HG03066 (cell line): ENCODE results near the gene VAC14.
"Not testable (repeated sequence)": the region's sequence is repeated elsewhere in the genome, so short reads cannot be mapped to it uniquely, and the experiment has no call there.

Source experiments
- ATAC-seq: cut with Tn5 transposase; IDR thresholded peaks from one replicate; pipeline ENCODE4 v1.9.1; 2021; ENCODE audit warnings: low read depth; ENCODE audit not compliant: unreplicated experiment

VAC14 gene

DNA sequence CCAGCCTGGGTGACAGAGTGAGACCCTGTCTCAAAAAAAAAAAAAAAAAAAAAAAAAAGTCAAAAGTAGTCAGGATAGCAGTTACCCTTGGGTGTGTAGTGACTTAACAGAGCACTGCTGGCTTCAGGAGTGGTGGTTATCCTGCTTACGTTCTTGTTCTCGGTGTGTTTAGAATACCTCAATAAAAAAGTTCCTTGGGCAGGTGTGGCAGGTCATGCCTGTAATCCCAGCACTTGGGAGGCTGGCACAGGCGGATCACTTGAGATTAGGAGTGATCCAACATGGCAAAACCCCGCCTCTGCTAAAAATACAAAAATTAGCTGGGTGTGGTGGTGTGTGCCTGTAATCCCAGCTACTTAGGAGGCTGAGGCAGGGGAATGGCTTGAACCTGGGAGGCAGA, 130.0 kb downstream of the VAC14 start:
- ATAC-seq: not testable (repeated sequence)

DNA sequence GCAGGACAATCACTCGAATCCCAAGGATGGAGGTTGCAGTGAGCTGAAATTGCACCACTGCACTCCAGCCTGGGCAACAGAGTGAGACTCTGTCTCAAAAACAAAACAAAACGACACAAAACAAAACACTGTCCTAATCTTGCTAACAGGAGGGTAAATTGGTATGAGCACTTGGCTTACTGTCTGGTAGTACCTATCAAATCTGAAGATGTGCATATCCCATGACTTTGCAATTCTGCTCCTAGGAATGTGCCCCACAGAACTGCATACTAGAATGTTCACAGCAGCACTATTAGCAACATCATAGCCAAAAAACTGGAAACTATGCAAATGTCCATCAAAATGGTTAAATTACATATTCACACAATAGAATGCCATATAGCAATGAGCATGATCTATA, 130.8 kb downstream of the VAC14 start:
- ATAC-seq: no peak

DNA sequence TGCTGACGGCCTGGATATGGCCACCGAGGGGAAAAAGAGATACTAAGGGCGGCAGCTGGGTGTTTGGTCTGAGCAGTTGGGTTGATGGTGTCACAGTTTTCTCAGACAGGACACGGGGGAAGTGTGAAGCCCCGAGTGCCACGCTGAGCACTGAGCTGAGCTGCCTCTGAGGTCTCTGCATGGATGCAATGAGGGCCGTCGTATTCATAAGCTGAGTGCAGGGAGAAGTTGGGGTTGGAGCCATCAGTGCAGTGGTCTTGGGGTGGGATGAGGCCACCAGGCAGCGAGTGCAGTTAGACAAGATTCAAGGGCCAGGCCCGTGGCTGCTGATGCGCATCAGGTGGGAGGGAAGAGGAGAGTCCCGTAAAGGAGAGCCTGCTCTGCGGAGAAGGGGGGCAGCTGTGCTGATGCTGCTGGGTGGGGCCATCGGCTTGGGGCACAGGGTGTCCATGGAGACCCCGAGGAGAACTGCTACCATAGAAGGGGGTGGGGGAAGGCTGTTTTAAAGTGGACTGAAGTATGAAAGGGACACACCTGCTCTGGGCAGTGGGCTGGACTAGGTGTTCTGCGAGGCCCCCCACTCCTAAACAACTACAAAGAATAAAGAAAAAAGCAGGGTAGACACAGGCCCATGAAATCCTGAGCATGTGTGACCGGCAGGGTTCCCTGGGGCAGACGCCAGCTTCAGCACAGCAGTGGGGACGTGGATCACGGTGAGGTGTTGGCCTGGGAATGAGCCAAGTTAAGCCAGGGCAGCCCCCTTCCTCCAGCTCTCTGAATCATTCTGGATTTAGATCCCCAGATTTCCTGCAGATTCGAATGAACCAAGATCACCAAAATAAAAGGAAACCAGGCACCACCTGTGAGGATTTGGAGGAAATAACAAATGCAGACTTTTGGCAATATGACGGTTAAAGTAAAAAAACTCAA, 134.9 kb downstream of the VAC14 start:
- no peak for ATAC-seq

DNA sequence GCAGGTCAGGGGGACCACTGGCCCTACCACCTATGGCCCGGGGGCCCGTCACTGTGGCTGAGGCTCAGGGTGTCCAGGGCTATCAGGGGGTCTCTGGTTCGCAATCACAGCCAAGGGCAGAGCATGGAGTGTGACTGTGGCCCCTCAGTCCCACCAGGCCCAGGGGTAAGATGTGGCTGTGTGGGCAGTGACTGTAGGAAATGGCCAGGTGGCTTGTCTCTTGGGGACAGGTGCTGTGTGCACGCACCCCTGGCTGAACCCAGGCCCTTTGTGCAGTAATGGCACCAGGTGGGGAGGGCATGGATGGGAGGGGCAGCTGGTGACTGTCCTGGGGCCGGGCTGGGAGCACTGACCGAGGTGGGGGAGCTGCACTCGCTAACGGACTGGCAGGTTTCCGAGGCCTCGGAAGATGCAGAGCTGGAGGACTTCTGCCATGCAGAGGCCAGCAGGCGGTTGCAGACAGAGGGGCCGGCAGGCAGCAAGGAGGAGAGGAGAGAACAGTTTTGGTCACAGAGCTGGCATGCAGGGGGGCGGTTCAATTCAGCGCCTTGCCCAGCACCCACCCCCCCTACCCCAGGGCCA, 135.8 kb downstream of the VAC14 start:
- no peak for ATAC-seq

DNA sequence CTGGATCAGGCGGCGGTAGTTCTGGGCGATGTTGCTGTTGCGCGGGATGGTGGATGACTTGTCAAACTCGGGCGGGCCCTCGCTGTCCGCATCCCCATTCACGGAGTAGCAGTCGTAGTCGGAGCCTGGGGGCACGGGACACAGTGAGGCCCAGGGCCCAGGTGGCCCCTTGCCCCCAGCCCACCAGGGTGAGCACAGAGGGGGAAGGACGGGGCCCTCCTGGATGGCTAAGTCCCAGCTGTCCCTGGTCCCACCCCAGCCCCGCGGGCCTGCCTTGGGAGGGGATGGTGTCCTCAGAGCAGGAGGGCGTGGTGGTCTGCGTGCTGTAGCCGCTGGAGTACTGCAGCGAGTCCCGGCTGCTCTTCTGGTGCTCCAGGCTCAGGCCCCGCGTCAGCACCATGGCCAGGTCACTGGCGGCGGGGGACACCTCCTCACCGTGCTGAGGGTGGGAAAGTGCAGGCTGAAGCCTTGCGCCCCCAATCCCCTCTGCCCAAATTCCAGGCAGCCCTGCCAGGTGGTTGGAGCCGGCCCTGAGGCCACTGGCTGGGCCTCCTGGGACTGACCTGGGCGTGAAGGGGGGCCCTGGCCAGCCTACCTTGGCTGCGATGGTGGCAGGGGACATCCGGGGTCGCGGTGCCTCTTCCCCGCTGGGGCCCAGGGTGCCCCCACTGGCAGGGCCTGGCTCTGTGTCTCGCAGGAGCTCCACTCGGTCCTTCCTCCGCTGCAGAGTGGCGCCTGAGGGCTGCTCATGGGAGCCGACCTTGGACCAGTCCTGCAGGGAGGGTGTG, 136.4 kb downstream of the VAC14 start:
- ATAC-seq: no peak

DNA sequence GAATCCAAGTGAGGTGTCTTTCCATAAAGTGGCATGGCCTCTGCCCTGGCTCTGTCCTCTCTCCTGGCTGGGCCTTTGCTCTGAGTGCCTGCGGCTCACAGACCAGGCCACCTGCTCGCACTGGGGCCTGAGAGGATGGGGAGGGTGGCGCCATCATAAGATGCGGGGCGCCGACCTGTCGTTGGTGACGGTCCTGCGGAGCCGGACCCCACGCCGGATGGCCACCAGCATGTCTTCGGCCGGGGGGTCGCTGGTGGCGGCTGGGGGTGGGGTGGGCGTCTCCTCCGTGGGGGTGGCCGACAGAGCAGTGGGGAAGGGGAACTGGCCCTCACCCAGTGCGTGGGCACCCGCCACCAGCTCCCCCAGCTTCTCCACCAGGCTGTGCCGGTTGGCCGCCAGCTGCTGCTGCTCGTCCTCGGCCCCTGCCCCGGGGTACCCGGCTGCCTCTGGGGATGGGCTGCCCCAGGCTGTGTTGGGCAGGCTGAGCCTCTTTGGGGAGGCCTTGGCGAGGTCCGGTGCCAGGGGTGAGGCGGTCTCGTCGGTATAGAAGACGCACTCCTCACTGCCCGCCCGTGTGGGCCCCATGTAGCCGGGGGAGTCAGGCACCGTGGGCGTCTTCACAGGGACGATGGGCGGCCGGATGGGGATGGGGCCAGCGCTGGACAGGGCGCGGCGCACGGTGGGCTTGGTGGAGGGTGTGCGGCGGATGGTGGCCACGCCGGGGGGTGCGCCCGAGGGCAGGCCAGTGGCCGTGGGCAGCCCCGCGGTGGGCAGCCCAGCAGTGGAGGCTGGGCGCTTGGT, 137.2 kb downstream of the VAC14 start:
- no peak for ATAC-seq

DNA sequence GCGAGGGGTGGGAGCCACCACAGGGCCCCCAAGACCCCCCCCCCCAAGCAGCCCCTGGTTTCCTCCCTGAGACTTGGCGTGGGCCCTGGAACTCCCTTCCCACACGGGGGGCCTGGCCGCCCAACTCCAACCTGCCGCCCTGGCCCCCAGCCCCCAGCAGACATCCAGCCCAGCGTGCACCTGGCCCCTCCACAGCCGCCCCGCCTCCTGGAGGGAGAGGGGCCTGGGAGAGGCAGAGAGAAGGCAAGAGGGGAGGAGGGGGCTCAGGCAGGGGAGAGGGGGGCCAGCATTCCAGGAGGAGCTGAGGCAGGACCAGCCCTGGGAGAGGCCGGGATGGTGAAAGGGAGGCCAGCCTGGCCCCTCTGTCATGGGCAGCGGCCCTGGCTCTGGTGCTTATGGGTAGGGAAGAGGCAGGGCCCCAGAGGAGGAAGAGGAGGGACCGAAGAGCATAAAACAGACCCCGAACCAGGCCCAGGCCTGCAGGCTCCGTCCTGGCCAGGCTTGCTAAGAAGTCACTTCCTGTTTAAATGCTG, 137.9 kb downstream of the VAC14 start:
- no peak for ATAC-seq

DNA sequence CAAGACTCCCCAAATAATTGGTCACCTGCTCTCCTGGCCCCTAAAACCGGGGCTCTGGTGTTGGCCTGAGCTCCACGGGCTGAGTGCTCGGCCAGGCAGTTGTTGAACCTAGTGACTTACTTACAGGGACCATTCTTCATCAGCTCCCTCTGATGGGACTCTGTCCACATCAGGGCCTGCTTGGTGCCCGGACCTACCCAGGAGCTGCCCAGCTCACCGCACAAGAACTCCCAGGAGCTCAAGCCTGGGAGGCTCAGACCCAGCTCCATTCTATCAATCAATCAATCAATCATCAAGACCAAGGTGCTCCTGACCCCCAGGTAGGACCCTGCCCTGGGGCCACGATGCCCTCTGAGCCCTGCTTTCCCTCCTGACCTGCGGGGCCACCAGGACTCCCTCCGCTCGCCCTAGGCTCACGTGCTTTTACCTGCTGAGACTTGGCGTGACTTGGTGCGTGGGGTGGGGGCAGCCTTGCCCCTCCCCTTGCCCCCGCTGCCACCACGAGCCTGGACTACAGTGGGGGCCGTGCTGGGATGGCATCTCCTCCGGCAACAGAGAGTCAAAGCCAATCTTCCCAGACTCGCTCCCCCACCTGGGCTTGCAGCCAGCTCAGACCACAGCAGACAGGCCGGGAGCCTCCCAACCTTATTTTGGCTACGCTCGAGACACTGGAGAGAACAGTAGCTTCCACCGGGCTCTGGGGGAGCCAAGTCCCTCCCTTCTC, 138.9 kb downstream of the VAC14 start:
- ATAC-seq: no peak

DNA sequence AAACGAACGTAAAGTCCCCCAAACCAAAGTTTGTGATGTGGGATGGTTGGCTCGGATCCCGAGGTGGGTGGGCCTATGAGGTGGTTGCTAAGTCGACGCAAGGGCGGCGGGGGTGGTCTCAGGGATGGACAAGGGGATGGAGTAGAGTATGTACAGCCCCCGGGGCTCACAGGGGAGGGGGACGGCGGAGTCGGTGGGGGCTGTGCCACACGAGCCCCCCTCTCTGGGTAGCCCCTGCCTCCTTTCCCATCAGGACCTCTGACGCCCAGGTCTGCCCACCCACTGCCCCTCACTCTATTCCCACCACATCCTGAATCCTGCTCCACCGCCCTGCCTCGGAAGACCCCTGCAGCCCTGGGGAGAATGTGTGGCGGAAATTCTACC, 139.4 kb downstream of the VAC14 start:
- ATAC-seq: no peak

DNA sequence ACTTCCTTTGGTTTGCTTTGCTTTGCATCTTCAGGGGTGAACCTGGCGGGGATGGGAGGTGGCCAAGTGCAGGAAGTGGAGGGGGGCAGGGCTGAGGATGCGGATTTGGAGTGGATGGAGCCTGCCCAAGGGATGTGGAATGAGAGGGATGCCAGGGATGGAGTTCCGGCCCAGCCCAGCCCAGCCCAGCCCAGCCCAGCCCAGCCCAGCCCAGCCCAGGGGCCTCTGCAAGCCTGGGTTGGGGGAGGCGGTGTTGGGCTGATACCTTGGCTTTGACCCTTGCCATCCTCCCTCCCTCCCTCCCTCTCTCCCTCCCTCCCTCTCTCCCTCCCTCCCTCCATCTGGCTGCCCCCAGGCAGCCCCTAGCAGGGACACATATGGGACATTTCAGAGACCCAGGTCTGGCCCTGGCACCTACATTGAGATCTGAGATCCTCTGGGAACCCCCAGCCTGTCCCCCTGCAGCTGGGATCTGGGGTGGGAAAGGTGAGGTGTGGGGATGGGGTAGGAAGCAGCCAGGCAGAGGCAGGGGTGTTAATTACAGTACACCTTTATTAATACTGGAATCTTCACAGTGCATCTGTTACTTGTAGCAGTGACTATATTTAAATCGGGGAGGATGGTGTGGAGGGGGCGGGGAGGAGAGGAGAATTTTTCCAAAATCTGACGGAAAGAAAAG, 140.1 kb downstream of the VAC14 start:
- ATAC-seq: no peak

DNA sequence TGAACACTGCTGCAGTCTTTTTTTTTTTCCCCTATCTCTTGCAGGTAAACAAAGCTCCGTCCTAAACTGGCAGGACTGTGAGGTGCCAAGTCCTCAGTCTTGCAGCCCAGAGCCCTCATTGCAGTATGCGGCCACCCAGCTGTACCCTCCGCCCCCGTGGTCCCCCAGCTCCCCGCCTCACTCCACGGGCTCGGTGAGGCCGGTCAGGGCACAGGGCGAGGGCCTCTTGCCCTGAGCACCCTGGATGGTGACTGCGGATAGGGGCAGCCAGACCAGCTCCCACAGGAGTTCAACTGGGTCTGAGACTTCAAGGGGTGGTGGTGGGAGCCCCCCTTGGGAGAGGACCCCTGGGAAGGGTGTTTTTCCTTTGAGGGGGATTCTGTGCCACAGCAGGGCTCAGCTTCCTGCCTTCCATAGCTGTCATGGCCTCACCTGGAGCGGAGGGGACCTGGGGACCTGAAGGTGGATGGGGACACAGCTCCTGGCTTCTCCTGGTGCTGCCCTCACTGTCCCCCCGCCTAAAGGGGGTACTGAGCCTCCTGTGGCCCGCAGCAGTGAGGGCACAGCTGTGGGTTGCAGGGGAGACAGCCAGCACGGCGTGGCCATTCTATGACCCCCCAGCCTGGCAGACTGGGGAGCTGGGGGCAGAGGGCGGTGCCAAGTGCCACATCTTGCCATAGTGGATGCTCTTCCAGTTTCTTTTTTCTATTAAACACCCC, 140.8 kb downstream of the VAC14 start:
- ATAC-seq: no peak

DNA sequence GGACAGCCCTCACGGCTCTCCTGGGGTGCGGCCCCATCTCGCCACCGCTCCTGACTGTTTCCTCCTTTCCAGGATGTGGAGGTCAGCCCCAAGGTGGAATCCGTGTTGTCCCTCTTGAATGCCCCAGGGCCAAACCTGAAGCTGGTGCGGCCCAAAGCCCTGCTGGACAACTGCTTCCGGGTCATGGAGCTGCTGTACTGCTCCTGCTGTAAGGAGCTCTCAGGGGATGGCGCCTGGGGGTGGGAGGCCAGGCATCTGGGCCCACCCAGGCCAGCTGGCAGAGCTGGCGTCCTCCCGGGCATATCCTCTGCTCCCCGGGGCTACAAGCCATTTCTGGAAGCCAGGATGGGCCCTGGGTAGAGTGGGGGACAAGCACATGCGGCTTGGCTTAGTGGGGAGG, 141.4 kb downstream of the VAC14 start:
- ATAC-seq: no peak

DNA sequence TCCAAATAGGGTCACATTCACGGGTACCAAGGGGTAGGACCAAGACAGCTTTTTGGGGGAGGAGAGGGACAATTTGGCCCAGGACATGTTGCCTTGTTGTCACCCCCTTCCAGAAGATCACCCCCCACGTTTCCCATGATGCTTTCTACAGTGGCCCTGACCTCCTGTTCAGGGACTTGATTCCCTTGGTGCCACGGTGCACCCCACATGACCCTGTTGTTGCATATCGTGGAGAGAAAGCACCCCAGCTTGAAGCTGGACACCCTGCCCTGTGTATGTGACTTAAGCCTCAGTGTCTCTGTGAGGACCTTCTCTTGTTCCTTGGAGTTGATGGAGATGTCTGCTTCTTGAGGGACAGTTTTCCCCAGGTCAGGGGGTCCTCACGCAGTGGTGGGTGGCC, 142.0 kb downstream of the VAC14 start:
- ATAC-seq: no peak

DNA sequence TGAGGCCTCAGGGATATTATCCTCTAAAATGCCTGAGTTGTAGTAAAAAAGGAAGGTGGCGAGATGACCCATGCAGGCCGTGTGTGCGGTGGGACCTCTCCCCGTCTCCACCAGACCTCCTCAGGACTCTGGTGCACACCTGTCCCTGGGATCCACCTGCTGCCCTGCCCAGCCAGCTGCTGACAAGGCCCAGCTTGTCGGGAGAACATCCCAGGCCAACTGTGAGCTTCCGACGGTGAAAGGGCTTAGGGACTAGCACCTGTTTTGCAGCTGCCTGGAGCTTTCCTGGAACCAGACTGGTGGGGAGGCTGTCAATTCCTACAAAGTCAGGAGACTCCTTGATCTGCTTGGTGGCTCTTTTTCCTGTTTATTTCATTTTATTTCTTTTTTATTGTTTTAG, 143.0 kb downstream of the VAC14 start:
- ATAC-seq: no peak

DNA sequence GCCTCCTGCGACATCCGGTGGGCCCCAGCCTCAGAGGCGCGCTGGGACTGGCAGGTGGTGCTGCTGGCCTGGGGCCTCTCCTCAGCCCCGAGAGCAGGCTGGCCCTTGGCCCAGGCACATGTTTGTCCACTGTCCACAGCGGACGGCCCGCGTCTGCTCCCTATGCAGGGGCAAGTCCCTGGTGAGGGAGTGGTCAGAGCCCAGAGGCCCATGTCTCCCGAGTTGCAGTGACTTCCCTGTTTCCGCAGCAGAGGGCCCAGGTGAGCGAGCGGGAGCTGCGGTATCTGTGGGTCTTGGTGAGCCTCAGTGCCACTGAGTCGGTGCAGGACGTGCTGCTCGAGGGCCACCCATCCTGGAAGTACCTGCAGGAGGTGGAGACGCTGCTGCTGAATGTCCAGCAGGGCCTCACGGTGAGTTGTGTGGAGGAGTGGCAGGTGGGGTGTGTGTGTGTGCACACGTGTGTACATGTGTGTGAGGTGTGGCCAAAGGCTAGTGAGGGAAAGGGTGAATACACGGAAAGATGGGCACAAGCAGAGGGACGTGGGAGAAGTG, 144.2 kb downstream of the VAC14 start:
- ATAC-seq: no peak

DNA sequence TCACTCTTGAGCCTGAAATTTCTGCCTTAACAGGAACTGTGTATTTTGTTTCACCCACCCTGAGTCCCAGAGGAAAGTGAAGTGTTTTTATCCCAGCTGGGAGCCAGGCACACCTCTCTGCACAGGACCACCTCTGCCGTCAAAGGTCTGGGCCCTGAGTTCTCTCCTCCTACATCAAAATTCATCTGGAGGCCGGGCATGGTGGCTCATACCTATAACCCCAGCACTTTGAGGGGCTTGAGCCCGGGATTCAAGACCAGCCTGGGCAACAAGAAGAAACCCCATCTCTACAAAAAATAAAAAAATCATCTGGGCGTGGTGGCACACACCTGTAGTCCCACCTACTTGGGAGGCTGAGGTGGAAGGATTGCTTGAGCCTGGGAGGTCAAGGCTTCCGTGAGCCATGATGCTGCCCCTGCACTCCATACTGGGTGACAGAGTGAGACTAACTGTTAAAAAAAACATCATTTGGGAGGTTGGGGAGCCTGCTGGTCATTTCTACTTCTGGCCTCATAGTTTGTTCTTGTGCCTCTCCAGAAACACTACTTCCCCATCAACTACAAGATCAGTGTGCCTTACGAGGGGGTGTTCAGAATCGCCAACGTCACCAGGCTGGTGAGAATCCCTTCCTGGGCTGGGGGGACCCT, 144.8 kb downstream of the VAC14 start:
- no peak for ATAC-seq

DNA sequence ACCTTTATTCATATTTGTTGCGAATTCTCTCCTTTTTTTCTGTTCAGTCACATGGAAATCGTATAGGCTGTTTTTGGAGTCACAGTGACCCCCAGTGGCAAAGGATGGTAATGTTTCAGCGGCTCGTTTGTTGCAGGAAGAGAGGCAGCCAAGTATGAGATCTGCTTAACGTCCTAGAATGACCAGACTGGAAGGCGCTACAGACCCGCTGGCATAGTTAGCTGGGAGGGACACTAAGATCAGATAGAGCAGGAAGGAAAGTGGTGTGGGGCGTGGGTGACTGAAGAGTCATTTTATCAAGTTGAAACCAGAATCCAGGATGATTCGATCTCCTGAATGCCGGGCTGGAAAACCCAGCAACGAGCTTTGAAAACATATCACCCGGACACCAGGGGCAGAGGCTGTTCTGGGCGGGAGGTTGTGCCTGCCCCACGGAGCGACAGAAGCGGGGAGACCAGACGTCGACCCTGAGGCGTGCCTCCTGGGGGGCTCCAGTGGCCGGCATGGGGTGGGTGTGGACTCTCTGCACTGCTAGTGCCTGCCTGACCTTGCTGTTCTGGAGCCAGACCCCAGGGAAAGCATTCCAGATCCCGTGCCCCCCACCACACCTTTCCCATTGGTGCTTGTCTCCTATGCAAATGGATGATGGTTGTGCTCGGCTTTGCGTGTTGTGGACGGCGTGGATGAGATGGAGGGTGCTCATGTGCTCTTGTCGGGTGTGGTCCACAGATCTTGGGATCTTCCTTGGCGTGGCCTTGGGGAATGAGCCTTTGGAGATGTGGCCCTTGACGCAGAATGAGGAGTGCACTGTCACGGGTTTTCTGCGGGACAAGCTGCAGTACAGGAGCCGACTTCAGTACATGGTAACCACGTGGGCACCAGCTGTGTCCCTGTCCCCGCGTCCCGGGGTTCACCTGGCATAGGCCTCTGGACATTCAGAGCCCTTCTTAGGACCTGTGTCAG, 146.9 kb downstream of the VAC14 start:
- ATAC-seq: no peak
